Astrocyte (in vitro differentiated cells and primary cell): ENCODE results near the gene MTCH1. TPM values are rescaled to one million over a fixed set of nuclear protein-coding genes. Genes with fewer than 3 reads are reported as not detected.

Experiments used
- DNase-seq: peaks from one replicate; pipeline ENCODE4 v3.0.0-alpha.2; 2010; ENCODE audit warnings: low read depth
- FAIRE-seq: peaks from 2 replicates; lab custom pipeline; 2011; peaks lifted over from hg19 to GRCh38; lab: Jason Lieb, UNC
- H2AFZ ChIP-seq: 2 replicates; pipeline ENCODE4 v1.6.0; 2012; ENCODE audit warnings: low read depth, low read length, inconsistent platforms
- H3K27ac ChIP-seq: 2 replicates; pipeline ENCODE4 v1.5.1; 2011; ENCODE audit warnings: low read depth, low read length, inconsistent platforms
- H3K27me3 ChIP-seq: 2 replicates; pipeline ENCODE4 v1.6.0; 2011; ENCODE audit warnings: low read length, inconsistent platforms; ENCODE audit not compliant: insufficient read depth
- H3K36me3 ChIP-seq: 2 replicates; pipeline ENCODE4 v1.5.1; 2011; ENCODE audit warnings: low read length, inconsistent platforms; ENCODE audit not compliant: insufficient read depth
- H3K4me1 ChIP-seq: 2 replicates; pipeline ENCODE4 v1.5.1; 2011; ENCODE audit warnings: low read length, inconsistent platforms; ENCODE audit not compliant: insufficient read depth
- H3K4me2 ChIP-seq: 2 replicates; pipeline ENCODE4 v1.6.0; 2012; ENCODE audit warnings: low read length, inconsistent platforms
- H3K4me3 ChIP-seq: 2 replicates; pipeline ENCODE4 v1.5.1; 2011; ENCODE audit warnings: low read depth, mild to moderate bottlenecking, low read length, inconsistent platforms; ENCODE audit not compliant: insufficient read depth
- H3K79me2 ChIP-seq: 2 replicates; pipeline ENCODE4 v1.6.0; 2012; ENCODE audit warnings: mild to moderate bottlenecking, low read length, inconsistent platforms; ENCODE audit not compliant: insufficient read depth
- H3K9ac ChIP-seq: 2 replicates; pipeline ENCODE4 v1.6.0; 2012; ENCODE audit warnings: mild to moderate bottlenecking, low read length, inconsistent platforms
- H3K9me3 ChIP-seq: 2 replicates; pipeline ENCODE4 v1.5.1; 2012; ENCODE audit warnings: low read depth, mild to moderate bottlenecking, low read length, inconsistent platforms; ENCODE audit not compliant: insufficient read depth
- H4K20me1 ChIP-seq: 2 replicates; pipeline ENCODE4 v1.6.0; 2012; ENCODE audit warnings: low read length, inconsistent platforms; ENCODE audit not compliant: insufficient read depth
- H3K27ac Mint-ChIP-seq: one replicate; pipeline ENCODE4 v1.8.0; 2021; ENCODE audit warnings: mild to moderate bottlenecking, mixed read lengths; ENCODE audit not compliant: unreplicated experiment
- H3K27me3 Mint-ChIP-seq: one replicate; pipeline ENCODE4 v1.8.0; 2021; ENCODE audit warnings: low read depth, mixed read lengths; ENCODE audit not compliant: unreplicated experiment
- H3K36me3 Mint-ChIP-seq: one replicate; pipeline ENCODE4 v1.8.0; 2021; ENCODE audit warnings: low read depth, mixed read lengths; ENCODE audit not compliant: unreplicated experiment
- H3K4me1 Mint-ChIP-seq: one replicate; pipeline ENCODE4 v1.8.0; 2021; ENCODE audit warnings: low read depth, mixed read lengths; ENCODE audit not compliant: unreplicated experiment
- H3K4me3 Mint-ChIP-seq: one replicate; pipeline ENCODE4 v1.8.0; 2021; ENCODE audit warnings: mild to moderate bottlenecking, moderate library complexity, mixed read lengths; ENCODE audit not compliant: unreplicated experiment
- H3K9me3 Mint-ChIP-seq: one replicate; pipeline ENCODE4 v1.8.0; 2021; ENCODE audit warnings: mild to moderate bottlenecking, mixed read lengths; ENCODE audit not compliant: unreplicated experiment
- EZH2 ChIP-seq: IDR thresholded peaks from 2 replicates; pipeline ENCODE4 v1.6.1; 2012; ENCODE audit warnings: mild to moderate bottlenecking, low read length, inconsistent platforms; ENCODE audit not compliant: insufficient read depth
- total RNA-seq: library from RNA; stranded (reverse); gene quantifications from 2 replicates; pipeline ENCODE4 v1.2.1, GENCODE V29; 2021
- TF ChIP-seq, protein P1 (sequence below): IDR thresholded peaks from 2 replicates; pipeline ENCODE4 v1.5.1; 2011; ENCODE audit warnings: low read depth, mild to moderate bottlenecking, inconsistent platforms, low read length, moderate library complexity; ENCODE audit not compliant: insufficient read depth

MTCH1 gene
- total RNA-seq, 1 donor from 2014 or later, result 311 TPM

GRCh38 chr6:37029249-37029971 is 43.4 kb upstream of the MTCH1 start:
- no peak for TF ChIP-seq EZH2
- TF ChIP-seq, protein P1, sequence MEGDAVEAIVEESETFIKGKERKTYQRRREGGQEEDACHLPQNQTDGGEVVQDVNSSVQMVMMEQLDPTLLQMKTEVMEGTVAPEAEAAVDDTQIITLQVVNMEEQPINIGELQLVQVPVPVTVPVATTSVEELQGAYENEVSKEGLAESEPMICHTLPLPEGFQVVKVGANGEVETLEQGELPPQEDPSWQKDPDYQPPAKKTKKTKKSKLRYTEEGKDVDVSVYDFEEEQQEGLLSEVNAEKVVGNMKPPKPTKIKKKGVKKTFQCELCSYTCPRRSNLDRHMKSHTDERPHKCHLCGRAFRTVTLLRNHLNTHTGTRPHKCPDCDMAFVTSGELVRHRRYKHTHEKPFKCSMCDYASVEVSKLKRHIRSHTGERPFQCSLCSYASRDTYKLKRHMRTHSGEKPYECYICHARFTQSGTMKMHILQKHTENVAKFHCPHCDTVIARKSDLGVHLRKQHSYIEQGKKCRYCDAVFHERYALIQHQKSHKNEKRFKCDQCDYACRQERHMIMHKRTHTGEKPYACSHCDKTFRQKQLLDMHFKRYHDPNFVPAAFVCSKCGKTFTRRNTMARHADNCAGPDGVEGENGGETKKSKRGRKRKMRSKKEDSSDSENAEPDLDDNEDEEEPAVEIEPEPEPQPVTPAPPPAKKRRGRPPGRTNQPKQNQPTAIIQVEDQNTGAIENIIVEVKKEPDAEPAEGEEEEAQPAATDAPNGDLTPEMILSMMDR, result peak; percentile 67
- Mint-ChIP-seq H3K4me3 (no peak overlapping the region), H3K36me3 (no peaks in the 10 kb centered on the region), H3K27me3 (peaks cover 5% of the 10 kb centered on the region), H3K9me3 (peaks cover 5% of the 10 kb centered on the region), H3K27ac (peak overlapping the region; percentile 30), H3K4me1 (peaks cover 5% of the 10 kb centered on the region)
- no peak overlapping the region for H3K9ac ChIP-seq
- H3K4me3 ChIP-seq, result no peak overlapping the region
- H3K27ac ChIP-seq, result no peak overlapping the region
- peaks cover 3% of the 10 kb centered on the region for H3K9me3 ChIP-seq
- FAIRE-seq (no peak), DNase-seq (peak; percentile 73)
- no peaks in the 10 kb centered on the region for H3K4me1 ChIP-seq
- no peaks in the 10 kb centered on the region for H3K79me2 ChIP-seq
- H3K36me3 ChIP-seq, result no peaks in the 10 kb centered on the region
- H2AFZ ChIP-seq, result no peak overlapping the region
- no peaks in the 10 kb centered on the region for H3K27me3 ChIP-seq
- no peaks in the 10 kb centered on the region for H4K20me1 ChIP-seq
- H3K4me2 ChIP-seq, result no peak overlapping the region

DNA sequence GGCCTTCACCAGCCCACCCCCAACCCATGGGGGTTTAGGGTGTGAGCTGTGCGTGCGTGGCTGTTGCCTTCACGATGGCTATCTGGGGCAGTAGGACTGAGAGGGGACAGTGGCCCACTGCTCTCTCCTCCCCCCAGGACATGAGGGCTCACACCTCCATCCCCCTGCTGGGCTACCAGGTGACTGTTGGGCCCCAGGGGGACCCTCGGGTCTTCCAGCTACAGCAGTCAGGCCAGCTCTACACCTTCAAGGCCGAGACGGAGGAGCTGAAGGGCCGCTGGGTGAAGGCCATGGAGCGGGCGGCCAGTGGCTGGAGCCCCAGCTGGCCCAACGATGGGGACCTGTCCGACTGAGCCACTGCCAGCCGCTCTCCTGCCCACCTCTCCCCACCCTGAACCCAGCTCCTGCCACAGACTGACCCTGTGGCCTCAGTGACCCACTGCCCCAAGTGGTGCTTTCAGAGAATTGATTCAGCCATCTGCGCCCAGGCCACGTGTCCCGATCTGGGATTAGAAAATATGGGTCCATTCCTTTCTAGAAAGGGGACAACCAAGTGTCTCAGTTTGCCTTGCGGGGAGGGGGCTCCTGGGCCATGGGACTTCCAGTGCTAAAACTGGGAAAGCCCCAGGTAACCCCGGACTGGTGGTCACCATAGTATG is 41.9 kb upstream of the MTCH1 start:
- H3K9me3 Mint-ChIP-seq, result peaks cover 5% of the 10 kb centered on the region
- no peak overlapping the region for H3K4me3 ChIP-seq
- no peaks in the 10 kb centered on the region for H3K36me3 Mint-ChIP-seq
- no peak overlapping the region for H3K27ac ChIP-seq
- no peak overlapping the region for H3K27ac Mint-ChIP-seq
- H4K20me1 ChIP-seq, result no peaks in the 10 kb centered on the region
- DNase-seq, result no peak
- no peak for TF ChIP-seq EZH2
- TF ChIP-seq, protein P1, result no peak
- no peak for FAIRE-seq
- H2AFZ ChIP-seq, result no peak overlapping the region
- no peaks in the 10 kb centered on the region for H3K79me2 ChIP-seq
- no peak overlapping the region for H3K4me2 ChIP-seq
- H3K9ac ChIP-seq, result no peak overlapping the region
- no peak overlapping the region for H3K4me3 Mint-ChIP-seq
- H3K36me3 ChIP-seq, result no peaks in the 10 kb centered on the region
- H3K4me1 ChIP-seq, result no peaks in the 10 kb centered on the region
- peaks cover 9% of the 10 kb centered on the region for H3K27me3 Mint-ChIP-seq
- H3K4me1 Mint-ChIP-seq, result peaks cover 5% of the 10 kb centered on the region
- H3K27me3 ChIP-seq, result no peaks in the 10 kb centered on the region
- peaks cover 3% of the 10 kb centered on the region for H3K9me3 ChIP-seq
